Testis (tissue), 3 donors: ENCODE data around the gene AIG1. TPM values are rescaled to one million over a fixed set of nuclear protein-coding genes. Genes with fewer than 3 reads are reported as not detected.

Source experiments
- DNase-seq: peaks from one replicate; pipeline ENCODE4 v3.0.0-alpha.2; 2019
- H3K27ac ChIP-seq, 2 donors: fragments of 200-600 bp; sonication (generic); one replicate each; pipeline ENCODE4 v1.5.1; 2019
- H3K27me3 ChIP-seq: fragments of 200-600 bp; sonication (generic); one replicate; pipeline ENCODE4 v1.5.1; 2019
- H3K36me3 ChIP-seq: fragments of 200-600 bp; sonication (generic); one replicate; pipeline ENCODE4 v1.5.1; 2017; ENCODE audit warnings: low read depth; ENCODE audit errors: missing control alignments
- H3K4me1 ChIP-seq: fragments of 200-600 bp; sonication (generic); one replicate; pipeline ENCODE4 v1.5.1; 2019
- H3K4me3 ChIP-seq, 2 donors: fragments of 200-600 bp; sonication (generic); one replicate each; pipeline ENCODE4 v1.5.1; 2017 to 2019
- H3K9me3 ChIP-seq: fragments of 200-600 bp; sonication (generic); one replicate; pipeline ENCODE4 v1.5.1; 2017
- POLR2A ChIP-seq: fragments of 450-650 bp; IDR thresholded peaks from one replicate; pipeline ENCODE4 v1.6.1; 2017; ENCODE audit warnings: antibody characterized with exemption, mild to moderate bottlenecking, moderate library complexity
- WGBS, 2 donors: methylation state at CpG; one replicate each; pipeline ENCODE4 v1.1.5; 2018; 5-methylcytosine and 5-hydroxymethylcytosine counted together
- intact Hi-C: fragments of 100-400 bp; cut with DNase I; formaldehyde crosslinking; loops from one replicate; pipeline ENCODE4 v1.15.1; 2023; ENCODE audit warnings: low total_unique reads
- polyA plus RNA-seq: library from polyadenylated mRNA; stranded (reverse); fragments of 350-450 nt; fragmentation: Illumina TruSeq; extraction: RNeasy Lipid Tissue Mini Kit (QIAGEN cat#74804); gene quantifications from one replicate; pipeline ENCODE4 v1.2.3, GENCODE V29; 2014; ENCODE audit warnings: low read depth, low replicate concordance; ENCODE audit not compliant: insufficient read depth
- total RNA-seq, 2 donors: library from RNA; depleted of rRNA; stranded (reverse); fragments of >200 nt; gene quantifications; one replicate each; pipeline ENCODE4 v1.2.3, GENCODE V29; 2016
- TF ChIP-seq, protein P1 (sequence below), 3 experiments: fragments of 450-650 bp in 2 of 3; fragments of 200-600 bp in 1 of 3; sonication (generic) in 1 of 3; IDR thresholded peaks; one replicate each; pipeline ENCODE4 v1.5.1; 2016 to 2019; ENCODE audit warnings: antibody characterized with exemption in 3 of 3, mild to moderate bottlenecking in 2 of 3, moderate library complexity in 1 of 3

AIG1 gene
- total and polyA plus RNA-seq, 3 donors from 2014 or later = 39.6 to 57.9 (median 50.7) TPM

DNA sequence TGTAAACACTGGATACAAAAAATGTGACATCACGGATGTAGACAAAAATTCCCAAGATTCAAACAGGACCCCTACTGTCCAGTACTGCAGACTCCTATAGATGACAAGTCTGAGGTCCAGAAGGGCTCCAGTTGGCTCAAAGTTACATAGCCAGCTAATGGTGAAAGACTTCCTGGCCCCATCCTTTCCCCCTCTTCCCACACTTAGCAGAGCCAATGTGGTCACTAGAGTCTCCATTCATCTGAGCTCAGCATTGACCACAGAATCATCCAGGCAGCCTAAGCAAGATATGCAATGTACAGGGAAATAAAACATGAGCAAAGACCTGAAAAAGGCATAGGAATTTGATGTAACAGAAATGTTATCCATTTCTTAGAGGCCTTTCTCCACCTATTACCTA lies 209.3 kb downstream of the AIG1 start:
- DNase-seq = no peak
- Histone ChIP-seq H3K4me1 (no peaks in the 10 kb centered on the region), H3K27ac (no peak overlapping the region), H3K27me3 (no peaks in the 10 kb centered on the region), H3K4me3 (no peak overlapping the region), H3K36me3 (no peaks in the 10 kb centered on the region), H3K9me3 (no peaks in the 10 kb centered on the region)
- no peak for TF ChIP-seq POLR2A
- TF ChIP-seq, protein P1, sequence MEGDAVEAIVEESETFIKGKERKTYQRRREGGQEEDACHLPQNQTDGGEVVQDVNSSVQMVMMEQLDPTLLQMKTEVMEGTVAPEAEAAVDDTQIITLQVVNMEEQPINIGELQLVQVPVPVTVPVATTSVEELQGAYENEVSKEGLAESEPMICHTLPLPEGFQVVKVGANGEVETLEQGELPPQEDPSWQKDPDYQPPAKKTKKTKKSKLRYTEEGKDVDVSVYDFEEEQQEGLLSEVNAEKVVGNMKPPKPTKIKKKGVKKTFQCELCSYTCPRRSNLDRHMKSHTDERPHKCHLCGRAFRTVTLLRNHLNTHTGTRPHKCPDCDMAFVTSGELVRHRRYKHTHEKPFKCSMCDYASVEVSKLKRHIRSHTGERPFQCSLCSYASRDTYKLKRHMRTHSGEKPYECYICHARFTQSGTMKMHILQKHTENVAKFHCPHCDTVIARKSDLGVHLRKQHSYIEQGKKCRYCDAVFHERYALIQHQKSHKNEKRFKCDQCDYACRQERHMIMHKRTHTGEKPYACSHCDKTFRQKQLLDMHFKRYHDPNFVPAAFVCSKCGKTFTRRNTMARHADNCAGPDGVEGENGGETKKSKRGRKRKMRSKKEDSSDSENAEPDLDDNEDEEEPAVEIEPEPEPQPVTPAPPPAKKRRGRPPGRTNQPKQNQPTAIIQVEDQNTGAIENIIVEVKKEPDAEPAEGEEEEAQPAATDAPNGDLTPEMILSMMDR (IDR thresholded peaks at IDR 0.05) = no peak
- WGBS, 2 donors = 84 to 90% methylated on average over 1 of the region's 1 CpG
- intact Hi-C loops = no loop called here

DNA sequence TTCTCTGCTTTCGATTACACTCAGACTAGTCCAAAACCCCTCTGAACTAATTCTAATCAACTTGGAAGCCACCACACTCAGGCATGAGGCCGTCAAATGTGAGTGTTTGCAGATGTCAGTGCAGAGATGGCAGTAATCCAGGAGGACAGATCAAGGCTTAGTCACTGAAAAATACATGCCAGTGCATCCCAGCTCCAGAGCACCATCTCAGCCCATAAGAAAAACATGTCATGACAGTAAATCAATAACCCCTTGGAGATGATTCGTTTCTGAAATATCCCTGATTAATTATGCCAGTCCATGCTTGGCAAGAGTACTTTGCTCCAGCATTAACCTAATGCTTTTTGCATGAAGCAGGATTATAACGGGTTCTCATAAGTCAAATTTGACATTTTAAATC lies 210.3 kb downstream of the AIG1 start:
- H3K27me3 ChIP-seq = no peaks in the 10 kb centered on the region
- H3K36me3 ChIP-seq = no peaks in the 10 kb centered on the region
- intact Hi-C loops = no loop called here
- H3K27ac ChIP-seq = no peak overlapping the region
- H3K4me3 ChIP-seq = no peak overlapping the region
- 61 to 72% methylated on average over 4 of the region's 4 CpGs for WGBS, 2 donors
- TF ChIP-seq, protein P1 (IDR thresholded peaks at IDR 0.05) = no peak
- TF ChIP-seq POLR2A = no peak
- no peak for DNase-seq
- H3K4me1 ChIP-seq = no peaks in the 10 kb centered on the region
- H3K9me3 ChIP-seq = no peaks in the 10 kb centered on the region

DNA sequence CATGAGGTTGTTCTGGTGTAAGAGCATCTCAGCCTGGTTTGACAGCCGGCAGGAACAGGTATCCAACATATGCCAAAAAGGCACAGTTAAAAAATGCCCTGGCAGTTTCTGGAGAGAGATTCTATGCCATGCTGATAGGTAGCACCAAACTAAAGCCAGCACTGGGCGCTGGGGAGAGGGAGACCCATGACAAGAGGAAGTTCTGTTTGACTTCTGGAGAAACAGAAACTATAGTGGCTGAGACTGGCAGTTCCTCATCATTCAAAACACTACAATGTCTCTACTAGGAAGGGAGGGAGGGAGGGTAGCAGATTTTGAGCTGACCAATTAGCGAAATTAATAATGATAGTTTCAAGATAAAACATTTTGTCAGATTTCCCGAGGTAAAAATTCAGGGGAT lies 215.7 kb downstream of the AIG1 start:
- no peak for DNase-seq
- H3K27ac ChIP-seq = no peak overlapping the region
- H3K9me3 ChIP-seq = no peaks in the 10 kb centered on the region
- H3K27me3 ChIP-seq = no peaks in the 10 kb centered on the region
- intact Hi-C loops = no loop called here
- H3K36me3 ChIP-seq = no peaks in the 10 kb centered on the region
- no peak overlapping the region for H3K4me3 ChIP-seq
- H3K4me1 ChIP-seq = no peaks in the 10 kb centered on the region
- WGBS, 2 donors = 81 to 84% methylated on average over 4 of the region's 4 CpGs
- TF ChIP-seq, protein P1 (IDR thresholded peaks at IDR 0.05) = no peak
- TF ChIP-seq POLR2A = no peak

DNA sequence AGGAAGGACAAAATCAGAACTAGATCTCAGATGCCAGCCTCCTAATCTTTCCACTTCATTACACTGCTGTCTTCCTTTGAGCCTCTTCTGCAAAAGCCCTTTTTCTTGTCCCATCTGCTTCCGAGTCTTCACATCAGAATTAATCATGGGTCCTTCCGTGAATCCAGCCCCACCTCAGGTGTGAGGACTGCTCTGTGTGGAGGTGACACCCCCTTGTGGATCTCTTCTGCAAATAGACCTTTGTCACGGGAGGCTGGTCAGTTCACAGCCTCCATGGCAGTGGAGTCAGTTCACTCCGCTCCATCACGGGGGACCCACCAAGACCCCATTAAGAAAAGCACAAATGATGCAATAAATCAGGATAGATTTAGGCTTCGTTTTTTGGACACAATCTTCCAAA lies 218.7 kb downstream of the AIG1 start:
- peak; percentile 55 for DNase-seq
- intact Hi-C loops = no loop called here
- Histone ChIP-seq H3K4me1 (no peaks in the 10 kb centered on the region), H3K27me3 (no peaks in the 10 kb centered on the region), H3K27ac (no peak overlapping the region), H3K4me3 (no peak overlapping the region), H3K36me3 (no peaks in the 10 kb centered on the region), H3K9me3 (no peaks in the 10 kb centered on the region)
- 70 to 74% methylated on average over 6 of the region's 6 CpGs for WGBS, 2 donors
- TF ChIP-seq POLR2A = no peak
- TF ChIP-seq, protein P1 (IDR thresholded peaks at IDR 0.05) = peak in 2 of 3 experiments; percentile 4 to 30

DNA sequence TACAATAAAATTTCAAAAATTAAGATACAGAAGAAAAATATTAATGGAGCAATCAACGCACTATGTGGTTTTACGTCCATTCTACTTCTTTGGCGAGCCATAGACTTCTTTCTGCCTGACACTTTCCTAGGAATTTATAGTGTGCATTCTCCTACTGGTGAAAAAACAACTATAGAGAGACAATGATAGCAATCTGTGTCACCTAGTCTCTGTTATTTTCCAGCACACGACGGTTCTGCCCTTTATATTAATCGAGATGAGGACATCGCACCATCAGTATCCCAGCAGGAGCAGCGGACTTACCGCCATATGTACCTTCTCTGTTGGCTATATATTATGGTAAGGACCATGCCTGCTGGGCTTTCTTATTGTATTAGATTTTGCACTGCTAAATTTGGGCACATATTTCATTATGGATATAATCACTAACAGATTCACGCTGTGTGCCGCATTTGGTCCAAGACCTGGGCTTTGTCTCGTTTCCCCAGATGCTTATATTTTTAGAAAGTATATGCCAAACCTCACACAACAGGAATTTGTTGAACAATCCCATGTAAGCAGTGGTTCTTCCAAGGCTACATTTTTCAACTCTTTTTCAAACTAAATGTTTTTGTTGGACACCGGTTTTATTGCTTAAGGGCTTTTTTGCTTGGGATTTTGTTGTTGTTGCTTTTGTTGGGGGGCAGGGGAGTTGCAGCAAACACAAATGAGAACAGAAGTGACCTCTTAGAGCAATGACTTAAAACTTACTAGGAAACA lies 223.4 kb downstream of the AIG1 start:
- intact Hi-C loops = no loop called here
- peak overlapping the region in 1 of 2 donors; percentile 10 for H3K27ac ChIP-seq

More for the DNA sequence above, 223.4 kb downstream of the AIG1 start:
- no peak for DNase-seq
- TF ChIP-seq, protein P1 (IDR thresholded peaks at IDR 0.05) = no peak
- TF ChIP-seq POLR2A = no peak
- H3K9me3 ChIP-seq = no peaks in the 10 kb centered on the region
- WGBS, 2 donors = 73 to 74% methylated on average over 12 to 13 of the region's 13 CpGs
- no peaks in the 10 kb centered on the region for H3K27me3 ChIP-seq
- H3K4me1 ChIP-seq = no peaks in the 10 kb centered on the region
- no peak overlapping the region for H3K4me3 ChIP-seq
- no peaks in the 10 kb centered on the region for H3K36me3 ChIP-seq
